Sigmoid colon (tissue), 4 donors: ENCODE results near the gene IGSF21.

Source experiments
- EP300 ChIP-seq, 4 donors: sonication (generic); formaldehyde crosslinking; IDR thresholded peaks; one replicate each; pipeline ENCODE4 v1.6.1; 2017; ENCODE audit warnings: antibody characterized with exemption in 4 of 4
- POLR2A ChIP-seq, 2 donors: fragments of 450-650 bp; IDR thresholded peaks; one replicate each; pipeline ENCODE4 v1.6.1; 2016; ENCODE audit warnings: antibody characterized with exemption in 2 of 2, mild to moderate bottlenecking in 2 of 2, moderate library complexity in 2 of 2
- TF ChIP-seq, protein P1 (sequence below), 4 experiments: fragments of 450-650 bp in 3 of 4; fragments of 200-600 bp in 1 of 4; IDR thresholded peaks; one replicate each; pipeline ENCODE4 v1.5.1; 2016 to 2019; ENCODE audit warnings: antibody characterized with exemption in 4 of 4, mild to moderate bottlenecking in 3 of 4, moderate library complexity in 2 of 4

- no peak for TF ChIP-seq POLR2A (IDR thresholded peaks at IDR 0.05)
- TF ChIP-seq, protein P1, sequence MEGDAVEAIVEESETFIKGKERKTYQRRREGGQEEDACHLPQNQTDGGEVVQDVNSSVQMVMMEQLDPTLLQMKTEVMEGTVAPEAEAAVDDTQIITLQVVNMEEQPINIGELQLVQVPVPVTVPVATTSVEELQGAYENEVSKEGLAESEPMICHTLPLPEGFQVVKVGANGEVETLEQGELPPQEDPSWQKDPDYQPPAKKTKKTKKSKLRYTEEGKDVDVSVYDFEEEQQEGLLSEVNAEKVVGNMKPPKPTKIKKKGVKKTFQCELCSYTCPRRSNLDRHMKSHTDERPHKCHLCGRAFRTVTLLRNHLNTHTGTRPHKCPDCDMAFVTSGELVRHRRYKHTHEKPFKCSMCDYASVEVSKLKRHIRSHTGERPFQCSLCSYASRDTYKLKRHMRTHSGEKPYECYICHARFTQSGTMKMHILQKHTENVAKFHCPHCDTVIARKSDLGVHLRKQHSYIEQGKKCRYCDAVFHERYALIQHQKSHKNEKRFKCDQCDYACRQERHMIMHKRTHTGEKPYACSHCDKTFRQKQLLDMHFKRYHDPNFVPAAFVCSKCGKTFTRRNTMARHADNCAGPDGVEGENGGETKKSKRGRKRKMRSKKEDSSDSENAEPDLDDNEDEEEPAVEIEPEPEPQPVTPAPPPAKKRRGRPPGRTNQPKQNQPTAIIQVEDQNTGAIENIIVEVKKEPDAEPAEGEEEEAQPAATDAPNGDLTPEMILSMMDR (IDR thresholded peaks at IDR 0.05) = no peak
- TF ChIP-seq EP300 (IDR thresholded peaks at IDR 0.05) = no peak
Measured at GRCh38 chr1:18157352-18157751, 49.8 kb downstream of the IGSF21 start.
